Measurements from ENCODE around the gene ABLIM2. TPM values are rescaled to one million over a fixed set of nuclear protein-coding genes. Genes with fewer than 3 reads are reported as not detected.

ABLIM2 gene
- total and polyA plus RNA-seq, 10 of the 15 experiments (the other 5 are each of a cell fraction or from before 2014, with no cell fraction given), result 0.03 to 0.15 (median 0.05) TPM; not detected in 7

- DNase-seq (ENCODE audit: low read depth, low spot score), result no peak
- in situ Hi-C loops (cut with MboI), result no loop called here
Observed at GRCh38 chr4:7937006-7937405, 221.6 kb downstream of the ABLIM2 start.

More at GRCh38 chr4:7937006-7937405, 221.6 kb downstream of the ABLIM2 start:
- H3K4me2 ChIP-seq (ENCODE audit: control insufficient read depth, insufficient read depth), result no peak overlapping the region
- ChIA-PET POLR2A (no interaction called here), CTCF (no interaction called here), SMC1A (ENCODE audit: uncharacterized antibody, unreplicated experiment) (no interaction called here), RAD21 (ENCODE audit: unreplicated experiment) (no interaction called here)
- no peak for ATAC-seq
- no peak overlapping the region for H2AFZ ChIP-seq (ENCODE audit: control insufficient read depth, low read depth, low read length)
- no peak for FAIRE-seq
- H3K4me1 ChIP-seq (ENCODE audit: control insufficient read depth, insufficient read depth, low read length), result no peaks in the 10 kb centered on the region; the same call in 1 of the 2 replicates
- no TSS peak for BruUV-seq (replicated peaks)
- H4K20me1 ChIP-seq (ENCODE audit: control insufficient read depth, insufficient read depth), result no peaks in the 10 kb centered on the region
- H3K27ac ChIP-seq (ENCODE audit: control insufficient read depth, insufficient read depth), result no peak overlapping the region
- intact Hi-C loops (cut with micrococcal nuclease; ENCODE audit: unreplicated experiment), result no loop called here
- peaks cover 0 to 8% of the 10 kb centered on the region in 2 experiments; a peak in 3 of 4 replicates for H3K27me3 ChIP-seq (replicated peaks in 1 of 2; ENCODE audit: control insufficient read depth in 2 of 2, insufficient read depth in 2 of 2, low read length in 1 of 2)
- 6% methylated on average over 2 of the region's 2 CpGs for WGBS (ENCODE audit: insufficient coverage, insufficient replicate concordance, low lambda C conversion rate, missing lambda C conversion rate)
- H3K4me3 ChIP-seq, result no peak overlapping the region
- H3K9me3 ChIP-seq (replicated peaks; ENCODE audit: control insufficient read depth, insufficient read depth, low read length), result no peaks in the 10 kb centered on the region
- H3K9ac ChIP-seq (ENCODE audit: control insufficient read depth, insufficient read depth, low read length), result no peak overlapping the region
- no peaks in the 10 kb centered on the region for H3K36me3 ChIP-seq (ENCODE audit: control insufficient read depth in 2 of 2, insufficient read depth in 2 of 2, low read length in 1 of 2)
- TF ChIP-seq SUZ12 (IDR thresholded peaks at IDR 0.05; ENCODE audit: unreplicated experiment) (no peak), HCFC1 (IDR thresholded peaks at IDR 0.05; ENCODE audit: low read length) (no peak), NBN (IDR thresholded peaks at IDR 0.05) (no peak), NFXL1 (IDR thresholded peaks at IDR 0.05; ENCODE audit: borderline replicate concordance) (no peak), RAD51 (IDR thresholded peaks at IDR 0.05) (no peak), MEF2A (IDR thresholded peaks at IDR 0.05; ENCODE audit: insufficient read depth, low read depth, low read length) (no peak), BCLAF1 (IDR thresholded peaks at IDR 0.05) (no peak), CBX5 (IDR thresholded peaks at IDR 0.05; ENCODE audit: low read depth) (no peak), SPI1 (IDR thresholded peaks at IDR 0.05; ENCODE audit: borderline replicate concordance, insufficient read depth, low read depth, low read length) (no peak), POLR2A (IDR thresholded peaks at IDR 0.05; ENCODE audit: low read depth, low read length) (no peak), ATF3 (IDR thresholded peaks at IDR 0.05; ENCODE audit: borderline replicate concordance, extremely low read depth, low read depth, low read length) (no peak), NFYB (IDR thresholded peaks at IDR 0.05; ENCODE audit: insufficient read depth, low read depth, low read length) (no peak), MTA3 (IDR thresholded peaks at IDR 0.05; ENCODE audit: borderline replicate concordance, low read length) (no peak), REST (IDR thresholded peaks at IDR 0.05; ENCODE audit: low read depth, low read length) (no peak), FOXM1 (IDR thresholded peaks at IDR 0.05; ENCODE audit: low read depth, low read length) (no peak), RELA (IDR thresholded peaks at IDR 0.05; ENCODE audit: borderline replicate concordance, partially characterized antibody) (no peak), HDGF (IDR thresholded peaks at IDR 0.05) (no peak), NR2C2 (IDR thresholded peaks at IDR 0.05; ENCODE audit: borderline replicate concordance, control insufficient read depth, insufficient read length, low read depth) (no peak)
- no peaks in the 10 kb centered on the region for H3K79me2 ChIP-seq (ENCODE audit: control insufficient read depth, insufficient read depth, low read length)
